GM23338 (cell line): ENCODE data around the gene GRIN2A. TPM values are rescaled to one million over a fixed set of nuclear protein-coding genes. Genes with fewer than 3 reads are reported as not detected.

Experiments
- ATAC-seq: fragments of 200-7000 bp; cut with Tn5 transposase; 3 replicates; pipeline ENCODE4 v1.9.1; 2020
- DNase-seq: peaks from one replicate; pipeline ENCODE4 v3.0.0-alpha.2; 2015; ENCODE audit warnings: low spot score
- H2AFZ ChIP-seq: fragments of 200-600 bp; sonication (generic); 2 replicates; pipeline ENCODE4 v1.8.0; 2016; ENCODE audit warnings: antibody characterized with exemption, mild to moderate bottlenecking, moderate library complexity
- H3F3A ChIP-seq: fragments of 200-600 bp; sonication (generic); replicated peaks from 2 replicates; pipeline ENCODE4 v1.8.0; 2017; ENCODE audit warnings: antibody characterized with exemption, mixed run types, low read depth
- H3K27ac ChIP-seq: fragments of 200-600 bp; sonication (generic); 2 replicates; pipeline ENCODE4 v1.6.1; 2016; ENCODE audit warnings: low read depth
- H3K27me3 ChIP-seq: fragments of 200-600 bp; sonication (generic); 2 replicates; pipeline ENCODE4 v1.8.0; 2016; ENCODE audit warnings: mild to moderate bottlenecking, mixed run types, moderate library complexity; ENCODE audit not compliant: insufficient read depth
- H3K36me3 ChIP-seq: fragments of 200-600 bp; sonication (generic); 2 replicates; pipeline ENCODE4 v1.8.0; 2016; ENCODE audit warnings: mild to moderate bottlenecking; ENCODE audit not compliant: insufficient read depth
- H3K4me1 ChIP-seq: fragments of 200-600 bp; sonication (generic); 2 replicates; pipeline ENCODE4 v1.8.0; 2016; ENCODE audit warnings: mild to moderate bottlenecking, moderate library complexity; ENCODE audit not compliant: insufficient read depth
- H3K4me2 ChIP-seq: fragments of 200-600 bp; sonication (generic); 2 replicates; pipeline ENCODE4 v1.7.1; 2017; ENCODE audit warnings: mixed run types
- H3K4me3 ChIP-seq: fragments of 200-600 bp; sonication (generic); 2 replicates; pipeline ENCODE4 v1.6.1; 2016; ENCODE audit warnings: mixed run types
- H3K79me2 ChIP-seq: fragments of 200-600 bp; sonication (generic); replicated peaks from 2 replicates; pipeline ENCODE4 v1.8.0; 2017; ENCODE audit warnings: mild to moderate bottlenecking; ENCODE audit not compliant: insufficient read depth
- H3K9me2 ChIP-seq: fragments of 200-600 bp; sonication (generic); 2 replicates; pipeline ENCODE4 v1.8.0; 2017; ENCODE audit not compliant: insufficient read depth
- H4K20me1 ChIP-seq: fragments of 200-600 bp; sonication (generic); replicated peaks from 2 replicates; pipeline ENCODE4 v1.8.0; 2017; ENCODE audit warnings: mild to moderate bottlenecking; ENCODE audit not compliant: insufficient read depth
- H3K27ac Mint-ChIP-seq: 2 replicates; pipeline ENCODE4 v1.8.0; 2020; ENCODE audit warnings: inconsistent platforms, mild to moderate bottlenecking, moderate library complexity, mixed read lengths
- H3K27me3 Mint-ChIP-seq: 3 replicates; pipeline ENCODE4 v1.8.0; 2022; ENCODE audit warnings: low read depth, mild to moderate bottlenecking, moderate library complexity, mixed read lengths, inconsistent platforms; ENCODE audit not compliant: insufficient read depth, poor library complexity
- H3K36me3 Mint-ChIP-seq: 3 replicates; pipeline ENCODE4 v1.8.0; 2021; ENCODE audit warnings: low read depth, mild to moderate bottlenecking, inconsistent platforms, moderate library complexity, mixed read lengths
- H3K4me1 Mint-ChIP-seq: 3 replicates; pipeline ENCODE4 v1.8.0; 2020; ENCODE audit warnings: mild to moderate bottlenecking, inconsistent platforms, mixed read lengths
- H3K4me3 Mint-ChIP-seq: 3 replicates; pipeline ENCODE4 v1.8.0; 2021; ENCODE audit warnings: moderate library complexity, mild to moderate bottlenecking, inconsistent platforms, mixed read lengths
- H3K9me3 Mint-ChIP-seq: 3 replicates; pipeline ENCODE4 v1.8.0; 2020; ENCODE audit warnings: moderate library complexity, mild to moderate bottlenecking, inconsistent platforms, mixed read lengths
- CREB1 ChIP-seq: fragments of 250-450 bp; sonication (Bioruptor Pico); IDR thresholded peaks from 2 replicates; pipeline ENCODE4 v1.5.0; 2020; ENCODE audit warnings: low read depth, mild to moderate bottlenecking, moderate library complexity
- ETS1 ChIP-seq: IDR thresholded peaks from 2 replicates; pipeline ENCODE4 v1.6.1; 2016; ENCODE audit warnings: antibody characterized with exemption
- EZH2 ChIP-seq: fragments of 200-600 bp; sonication (generic); IDR thresholded peaks from one replicate; pipeline ENCODE4 v1.8.0; 2017; ENCODE audit warnings: antibody characterized with exemption, mild to moderate bottlenecking, low read depth; ENCODE audit not compliant: unreplicated experiment
- POLR2AphosphoS5 ChIP-seq: IDR thresholded peaks from 2 replicates; pipeline ENCODE4 v1.6.1; 2016; ENCODE audit warnings: antibody characterized with exemption, low read depth
- STAT1 ChIP-seq: IDR thresholded peaks from one replicate; pipeline ENCODE4 v1.6.1; 2016; ENCODE audit warnings: antibody characterized with exemption; ENCODE audit not compliant: unreplicated experiment
- ZNF114 ChIP-seq: fragments of 250-450 bp; sonication (Bioruptor Pico); IDR thresholded peaks from 2 replicates; pipeline ENCODE4 v1.5.0; 2020; ENCODE audit warnings: mild to moderate bottlenecking, moderate library complexity
- ZNF331 ChIP-seq: fragments of 250-450 bp; sonication (Bioruptor Pico); IDR thresholded peaks from 2 replicates; pipeline ENCODE4 v1.5.0; 2020; ENCODE audit warnings: low read depth, mild to moderate bottlenecking, moderate library complexity
- polyA plus RNA-seq: library from polyadenylated mRNA; unstranded; fragments of >200 nt; fragmentation: Nextera tagmentation; extraction: Ambion mirVana; gene quantifications from 2 replicates; pipeline ENCODE4 v1.2.1, GENCODE V29; 2016
- total RNA-seq: library from RNA; depleted of rRNA; stranded (reverse); fragments of >200 nt; shearing (Covaris generic); gene quantifications from 2 replicates; pipeline ENCODE4 v1.2.3, GENCODE V29; 2014
- TF ChIP-seq, protein P1 (sequence below): fragments of 250-450 bp; sonication (Bioruptor Pico); IDR thresholded peaks from 2 replicates; pipeline ENCODE4 v1.5.0; 2020; ENCODE audit warnings: mild to moderate bottlenecking, moderate library complexity

GRIN2A gene
- total and polyA plus RNA-seq, 2 experiments from 2014 or later: 0.89 to 5.1 TPM

- H3K36me3 Mint-ChIP-seq: no peaks in the 10 kb centered on the region; the same call in 2 of the 3 replicates
- H3K4me2 ChIP-seq: no peak overlapping the region
- H3K4me1 Mint-ChIP-seq: no peaks in the 10 kb centered on the region
- no peaks in the 10 kb centered on the region for H3K27me3 ChIP-seq
- no peaks in the 10 kb centered on the region for H3K9me2 ChIP-seq
- DNase-seq (no peak), ATAC-seq (no peak)
- H3K9me3 Mint-ChIP-seq: peaks cover 12% of the 10 kb centered on the region
- no peaks in the 10 kb centered on the region for H4K20me1 ChIP-seq
- H3K4me3 Mint-ChIP-seq: no peak overlapping the region
- no peak overlapping the region for H3K4me3 ChIP-seq
- no peaks in the 10 kb centered on the region for H3K4me1 ChIP-seq
- no peak overlapping the region for H2AFZ ChIP-seq
- no peaks in the 10 kb centered on the region for H3K36me3 ChIP-seq
- TF ChIP-seq CREB1 (CRISPR knock-in tag): no peak
- no peak for TF ChIP-seq EZH2
- no peak for TF ChIP-seq ETS1
- TF ChIP-seq POLR2AphosphoS5: no peak
- no peak for TF ChIP-seq ZNF114 (CRISPR knock-in tag)
- no peak for TF ChIP-seq STAT1
- TF ChIP-seq, protein P1, sequence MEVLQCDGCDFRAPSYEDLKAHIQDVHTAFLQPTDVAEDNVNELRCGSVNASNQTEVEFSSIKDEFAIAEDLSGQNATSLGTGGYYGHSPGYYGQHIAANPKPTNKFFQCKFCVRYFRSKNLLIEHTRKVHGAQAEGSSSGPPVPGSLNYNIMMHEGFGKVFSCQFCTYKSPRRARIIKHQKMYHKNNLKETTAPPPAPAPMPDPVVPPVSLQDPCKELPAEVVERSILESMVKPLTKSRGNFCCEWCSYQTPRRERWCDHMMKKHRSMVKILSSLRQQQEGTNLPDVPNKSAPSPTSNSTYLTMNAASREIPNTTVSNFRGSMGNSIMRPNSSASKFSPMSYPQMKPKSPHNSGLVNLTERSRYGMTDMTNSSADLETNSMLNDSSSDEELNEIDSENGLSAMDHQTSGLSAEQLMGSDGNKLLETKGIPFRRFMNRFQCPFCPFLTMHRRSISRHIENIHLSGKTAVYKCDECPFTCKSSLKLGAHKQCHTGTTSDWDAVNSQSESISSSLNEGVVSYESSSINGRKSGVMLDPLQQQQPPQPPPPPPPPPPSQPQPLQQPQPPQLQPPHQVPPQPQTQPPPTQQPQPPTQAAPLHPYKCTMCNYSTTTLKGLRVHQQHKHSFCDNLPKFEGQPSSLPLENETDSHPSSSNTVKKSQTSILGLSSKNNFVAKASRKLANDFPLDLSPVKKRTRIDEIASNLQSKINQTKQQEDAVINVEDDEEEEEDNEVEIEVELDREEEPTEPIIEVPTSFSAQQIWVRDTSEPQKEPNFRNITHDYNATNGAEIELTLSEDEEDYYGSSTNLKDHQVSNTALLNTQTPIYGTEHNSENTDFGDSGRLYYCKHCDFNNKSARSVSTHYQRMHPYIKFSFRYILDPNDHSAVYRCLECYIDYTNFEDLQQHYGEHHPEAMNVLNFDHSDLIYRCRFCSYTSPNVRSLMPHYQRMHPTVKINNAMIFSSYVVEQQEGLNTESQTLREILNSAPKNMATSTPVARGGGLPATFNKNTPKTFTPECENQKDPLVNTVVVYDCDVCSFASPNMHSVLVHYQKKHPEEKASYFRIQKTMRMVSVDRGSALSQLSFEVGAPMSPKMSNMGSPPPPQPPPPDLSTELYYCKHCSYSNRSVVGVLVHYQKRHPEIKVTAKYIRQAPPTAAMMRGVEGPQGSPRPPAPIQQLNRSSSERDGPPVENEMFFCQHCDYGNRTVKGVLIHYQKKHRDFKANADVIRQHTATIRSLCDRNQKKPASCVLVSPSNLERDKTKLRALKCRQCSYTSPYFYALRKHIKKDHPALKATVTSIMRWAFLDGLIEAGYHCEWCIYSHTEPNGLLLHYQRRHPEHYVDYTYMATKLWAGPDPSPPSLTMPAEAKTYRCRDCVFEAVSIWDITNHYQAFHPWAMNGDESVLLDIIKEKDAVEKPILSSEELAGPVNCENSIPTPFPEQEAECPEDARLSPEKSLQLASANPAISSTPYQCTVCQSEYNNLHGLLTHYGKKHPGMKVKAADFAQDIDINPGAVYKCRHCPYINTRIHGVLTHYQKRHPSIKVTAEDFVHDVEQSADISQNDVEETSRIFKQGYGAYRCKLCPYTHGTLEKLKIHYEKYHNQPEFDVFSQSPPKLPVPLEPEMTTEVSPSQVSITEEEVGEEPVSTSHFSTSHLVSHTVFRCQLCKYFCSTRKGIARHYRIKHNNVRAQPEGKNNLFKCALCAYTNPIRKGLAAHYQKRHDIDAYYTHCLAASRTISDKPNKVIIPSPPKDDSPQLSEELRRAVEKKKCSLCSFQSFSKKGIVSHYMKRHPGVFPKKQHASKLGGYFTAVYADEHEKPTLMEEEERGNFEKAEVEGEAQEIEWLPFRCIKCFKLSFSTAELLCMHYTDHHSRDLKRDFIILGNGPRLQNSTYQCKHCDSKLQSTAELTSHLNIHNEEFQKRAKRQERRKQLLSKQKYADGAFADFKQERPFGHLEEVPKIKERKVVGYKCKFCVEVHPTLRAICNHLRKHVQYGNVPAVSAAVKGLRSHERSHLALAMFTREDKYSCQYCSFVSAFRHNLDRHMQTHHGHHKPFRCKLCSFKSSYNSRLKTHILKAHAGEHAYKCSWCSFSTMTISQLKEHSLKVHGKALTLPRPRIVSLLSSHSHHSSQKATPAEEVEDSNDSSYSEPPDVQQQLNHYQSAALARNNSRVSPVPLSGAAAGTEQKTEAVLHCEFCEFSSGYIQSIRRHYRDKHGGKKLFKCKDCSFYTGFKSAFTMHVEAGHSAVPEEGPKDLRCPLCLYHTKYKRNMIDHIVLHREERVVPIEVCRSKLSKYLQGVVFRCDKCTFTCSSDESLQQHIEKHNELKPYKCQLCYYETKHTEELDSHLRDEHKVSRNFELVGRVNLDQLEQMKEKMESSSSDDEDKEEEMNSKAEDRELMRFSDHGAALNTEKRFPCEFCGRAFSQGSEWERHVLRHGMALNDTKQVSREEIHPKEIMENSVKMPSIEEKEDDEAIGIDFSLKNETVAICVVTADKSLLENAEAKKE (CRISPR knock-in tag): no peak
- TF ChIP-seq ZNF331: no peak
- no peaks in the 10 kb centered on the region for H3F3A ChIP-seq
- H3K27ac ChIP-seq: no peak overlapping the region
- H3K79me2 ChIP-seq: no peaks in the 10 kb centered on the region
- no peak overlapping the region for H3K27ac Mint-ChIP-seq
- H3K27me3 Mint-ChIP-seq: peaks cover 3% of the 10 kb centered on the region
Measured at GRCh38 chr16:10226987-10227306, 44.7 kb upstream of the GRIN2A start.
